HG03135 (cell line): ENCODE results near the gene RTN4RL1.

Experiments
- ATAC-seq: cut with Tn5 transposase; IDR thresholded peaks from one replicate; pipeline ENCODE4 v1.9.1; 2021; ENCODE audit warnings: mild to moderate bottlenecking, moderate library complexity; ENCODE audit not compliant: unreplicated experiment

RTN4RL1 gene

DNA sequence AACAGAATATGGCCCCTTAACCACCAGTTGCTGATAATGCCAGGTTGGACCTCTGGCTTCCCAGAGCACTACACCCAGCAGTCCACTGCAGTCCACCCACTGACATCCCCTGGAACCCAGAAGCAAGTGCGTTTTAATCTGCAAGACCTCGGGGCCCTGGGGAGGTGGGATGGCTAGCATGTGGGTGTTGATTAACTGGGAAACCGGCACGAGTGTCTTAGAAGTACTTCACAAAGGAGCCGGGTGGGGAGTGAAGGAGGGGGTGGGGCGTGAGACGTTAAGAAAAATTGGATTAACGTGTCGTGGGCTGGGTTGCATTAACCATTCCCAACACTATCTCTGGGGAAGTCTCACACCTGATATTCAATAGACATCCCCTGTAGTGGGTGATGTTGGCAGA is 23.7 kb upstream of the RTN4RL1 start:
- ATAC-seq, result no peak

DNA sequence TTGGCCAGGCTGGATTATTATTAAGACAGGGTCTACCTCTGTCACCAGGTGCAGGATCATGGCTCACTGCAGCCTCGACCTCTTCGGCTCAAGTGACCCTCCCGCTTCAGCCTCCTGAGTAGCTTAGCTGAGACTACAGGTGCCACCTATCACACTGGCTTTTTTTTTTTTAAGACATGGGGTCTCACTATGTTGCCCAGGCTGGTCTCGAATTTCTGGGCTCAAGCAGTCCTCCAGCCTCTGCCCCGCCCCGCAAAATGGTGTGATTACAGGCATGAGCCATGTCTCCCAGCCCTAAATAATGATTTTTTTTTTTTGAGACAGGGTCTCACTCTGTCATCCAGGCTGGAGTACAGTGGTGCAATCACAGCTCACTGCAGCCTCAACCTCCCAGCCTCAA is 22.5 kb upstream of the RTN4RL1 start:
- ATAC-seq, result no peak

GRCh38 chr17:2044263-2044894 is 19.2 kb upstream of the RTN4RL1 start:
- ATAC-seq, result no peak

GRCh38 chr17:2043785-2044184 is 18.7 kb upstream of the RTN4RL1 start:
- ATAC-seq, result no peak

DNA sequence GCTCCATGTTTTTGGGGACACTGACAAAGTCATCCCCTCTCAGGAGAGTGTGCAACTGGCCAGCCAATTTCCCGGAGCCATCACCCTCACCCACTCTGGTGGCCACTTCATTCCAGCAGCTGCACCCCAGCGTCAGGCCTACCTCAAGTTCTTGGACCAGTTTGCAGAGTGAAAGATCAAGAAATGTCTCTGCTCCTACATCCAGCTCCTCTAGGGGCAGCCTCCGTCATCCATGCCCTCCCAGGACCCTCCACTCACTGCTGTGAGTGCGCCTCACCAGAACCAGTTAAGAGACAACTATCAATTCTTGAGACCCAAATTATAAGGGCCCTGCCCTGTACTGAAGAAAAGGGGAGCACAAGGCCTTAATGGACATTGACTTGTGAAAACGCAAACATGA is 17.8 kb upstream of the RTN4RL1 start:
- ATAC-seq, result no peak

DNA sequence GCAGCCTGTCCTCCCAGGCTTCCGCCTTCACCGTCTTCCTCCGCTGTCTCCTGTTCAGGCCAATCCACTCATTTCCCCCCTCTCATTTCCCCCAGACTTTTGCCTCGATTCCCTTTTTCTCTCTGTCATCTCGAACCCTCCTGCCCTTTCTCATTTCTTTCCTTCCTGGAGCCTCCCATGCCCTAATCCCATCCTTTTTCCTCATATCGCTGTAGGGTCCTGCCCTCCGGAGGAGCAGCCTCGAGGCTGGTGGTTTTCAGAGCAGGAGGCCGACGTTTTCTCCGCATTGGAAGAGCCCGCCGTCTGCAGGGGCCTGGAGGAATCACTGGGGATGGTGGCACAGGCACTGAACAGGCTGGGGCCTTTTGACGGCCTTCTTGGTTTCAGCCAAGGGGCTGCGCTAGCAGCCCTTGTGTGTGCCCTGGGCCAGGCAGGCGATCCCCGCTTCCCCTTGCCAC is 17.3 kb upstream of the RTN4RL1 start:
- no peak for ATAC-seq

DNA sequence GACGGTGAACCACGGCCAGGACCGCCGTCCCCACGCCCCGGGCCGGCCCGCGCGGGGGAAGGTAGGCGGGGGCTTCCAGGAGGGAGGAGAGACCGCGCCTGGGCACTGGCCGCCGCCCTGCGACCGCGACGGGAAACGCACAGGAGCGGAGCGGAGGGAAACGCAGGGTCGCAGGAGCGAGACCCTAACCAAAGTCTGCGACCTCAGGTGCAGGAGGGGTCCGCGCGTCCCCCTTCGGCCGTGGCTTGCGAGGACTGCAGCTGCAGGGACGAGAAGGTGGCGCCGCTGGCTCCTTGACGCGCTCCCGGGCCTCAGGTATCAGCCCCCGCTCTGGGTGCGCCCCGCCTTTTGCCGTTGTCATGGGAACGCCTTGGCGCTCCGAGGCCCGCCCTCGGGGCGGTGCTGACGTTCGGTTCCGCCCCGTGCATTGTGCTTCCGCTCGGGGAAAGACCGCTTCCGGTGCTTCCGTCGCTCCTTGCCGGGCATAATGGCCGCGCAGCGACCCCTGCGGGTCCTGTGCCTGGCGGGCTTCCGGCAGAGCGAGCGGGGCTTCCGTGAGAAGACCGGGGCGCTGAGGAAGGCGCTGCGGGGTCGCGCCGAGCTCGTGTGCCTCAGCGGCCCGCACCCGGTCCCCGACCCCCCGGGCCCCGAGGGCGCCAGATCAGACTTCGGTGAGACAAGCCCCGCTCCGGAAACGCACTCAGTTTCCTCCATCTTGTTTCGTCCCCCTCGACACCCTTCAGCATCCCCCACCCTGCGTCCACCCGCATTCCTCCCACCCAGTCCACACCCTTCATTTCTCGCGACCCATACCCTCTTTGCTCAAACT is 16.6 kb upstream of the RTN4RL1 start, which contains the start of gene OVCA2:
Gene OVCA2 (plus strand): TSS at position 462 of the 829 bp plus-strand sequence. CDS start 26 bp downstream, at position 488.
- ATAC-seq, result peak; percentile 86

DNA sequence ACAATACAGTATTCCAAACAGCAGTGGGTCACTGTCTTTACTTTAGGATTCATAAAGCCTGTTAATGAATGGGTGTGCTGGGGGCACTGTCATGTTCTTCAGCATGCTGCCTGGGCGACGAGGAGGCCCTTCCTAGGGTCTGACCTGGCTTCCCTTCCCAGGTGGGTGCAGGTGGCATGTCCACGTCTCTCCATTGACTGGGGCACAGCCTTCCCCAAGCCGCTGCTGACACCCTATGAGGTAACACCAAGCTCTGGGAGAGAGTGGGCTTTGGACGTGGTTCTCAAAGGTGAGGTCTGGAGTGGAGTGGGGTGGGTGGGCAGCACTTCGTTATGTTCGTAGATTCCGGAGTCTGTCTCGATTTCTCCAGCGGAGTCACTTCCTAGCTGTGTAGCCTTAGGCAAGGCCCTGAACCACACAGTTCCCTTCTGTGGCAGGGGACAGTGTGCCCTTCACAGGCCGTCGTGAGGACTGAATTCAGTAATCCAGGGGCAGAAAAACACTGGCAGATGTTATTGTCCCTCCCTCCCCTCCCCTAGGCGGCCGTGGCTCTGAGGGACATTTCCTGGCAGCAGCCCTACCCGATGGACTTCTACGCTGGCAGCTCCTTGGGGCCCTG is 15.9 kb upstream of the RTN4RL1 start:
- ATAC-seq, result no peak

GRCh38 chr17:2040219-2040827 is 15.2 kb upstream of the RTN4RL1 start:
- no peak for ATAC-seq

DNA sequence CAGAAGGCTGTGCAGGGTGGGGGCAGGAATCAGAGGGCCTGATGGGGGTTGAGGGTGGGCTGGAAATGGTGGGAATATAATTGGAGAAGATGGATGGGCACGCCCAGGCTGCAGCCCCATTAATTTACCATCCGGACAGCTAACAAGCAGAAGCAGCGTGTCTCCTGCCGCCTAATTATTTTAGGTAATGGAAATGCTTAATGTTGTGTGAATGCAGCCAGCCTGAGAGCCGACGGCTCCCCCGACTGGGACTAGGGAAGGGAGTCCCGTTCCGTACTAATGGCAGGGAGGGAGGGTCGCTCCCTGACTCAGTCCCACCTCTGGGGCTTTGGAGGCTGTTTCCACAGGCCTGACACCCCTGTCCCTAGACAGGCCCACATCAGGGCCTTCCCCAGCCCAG is 12.0 kb upstream of the RTN4RL1 start:
- no peak for ATAC-seq

GRCh38 chr17:2035541-2036488 is 10.7 kb upstream of the RTN4RL1 start:
- ATAC-seq, result no peak

DNA sequence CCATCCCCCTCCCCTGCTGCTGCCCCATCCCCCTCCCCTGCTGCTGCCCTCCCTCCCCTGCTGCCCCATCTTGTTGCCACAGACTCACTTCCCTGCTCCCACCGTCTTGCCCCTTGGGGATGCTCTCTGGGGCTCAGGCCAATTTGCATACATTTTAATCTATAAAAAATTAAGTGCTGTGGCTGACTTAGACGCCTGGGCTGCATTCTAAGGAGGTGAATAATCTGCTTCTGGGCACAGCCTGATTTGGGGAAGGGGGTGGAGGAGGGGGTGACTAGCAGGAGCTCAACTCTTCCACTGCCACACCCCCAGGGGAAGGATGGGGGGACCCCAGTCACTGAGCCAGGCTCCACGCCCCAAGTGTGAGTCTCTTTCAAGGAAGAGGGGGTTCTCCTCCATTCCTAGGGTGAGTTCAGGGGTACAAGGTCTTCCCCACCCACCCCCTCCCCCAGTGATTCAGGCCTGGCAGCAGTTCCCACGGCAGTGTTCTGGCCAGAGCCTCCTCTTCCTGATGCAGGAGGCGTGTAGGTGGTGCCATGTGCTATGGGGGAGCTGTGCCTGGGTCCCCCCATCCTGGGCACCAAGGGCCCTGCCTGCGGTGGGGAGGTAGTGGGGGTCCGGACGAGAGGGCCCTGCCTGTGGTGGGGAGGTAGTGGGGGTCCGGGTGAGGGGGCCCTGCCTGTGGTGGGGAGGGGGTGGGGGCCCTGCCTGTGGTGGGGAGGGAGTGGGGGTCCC is 9.8 kb upstream of the RTN4RL1 start:
- no peak for ATAC-seq

DNA sequence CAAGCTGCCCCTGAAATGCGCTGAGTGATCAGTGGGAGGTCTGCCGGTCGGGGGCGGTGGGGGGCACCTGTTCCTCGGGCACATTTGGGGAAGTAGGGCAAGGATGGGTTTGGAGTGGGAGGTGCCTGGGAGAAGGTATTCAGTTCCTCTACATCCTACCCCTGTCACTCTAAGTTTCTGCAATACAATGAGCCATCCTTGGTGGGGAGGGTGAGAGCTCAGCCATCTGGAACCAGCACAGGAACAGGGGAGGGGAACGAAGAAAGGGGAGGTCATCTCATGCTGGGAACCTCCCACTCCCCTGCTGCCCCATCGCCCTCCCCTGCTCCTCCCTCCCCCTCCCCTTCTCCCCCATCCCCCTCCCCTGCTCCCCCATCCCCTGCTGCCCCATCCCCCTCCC is 9.0 kb upstream of the RTN4RL1 start:
- no peak for ATAC-seq

DNA sequence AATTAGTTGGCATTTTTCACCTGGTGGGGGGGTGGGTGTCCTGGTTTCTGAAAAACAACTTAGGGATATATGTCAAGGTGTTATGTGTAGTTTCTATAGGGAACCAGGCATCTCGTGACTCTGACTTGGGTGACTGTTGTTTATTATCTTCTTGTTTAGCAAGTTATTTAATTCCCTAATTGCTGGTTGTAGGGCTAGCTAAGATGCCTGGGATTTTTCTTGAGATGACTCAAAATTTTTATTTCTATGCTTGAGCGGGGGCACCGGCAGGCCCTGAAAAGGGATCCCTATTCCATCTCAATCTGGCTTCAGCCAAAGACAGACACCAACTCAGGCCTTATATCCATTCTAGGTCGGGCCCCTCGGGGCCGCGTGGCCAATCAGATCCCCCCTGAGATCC is 8.0 kb upstream of the RTN4RL1 start:
- ATAC-seq, result no peak

DNA sequence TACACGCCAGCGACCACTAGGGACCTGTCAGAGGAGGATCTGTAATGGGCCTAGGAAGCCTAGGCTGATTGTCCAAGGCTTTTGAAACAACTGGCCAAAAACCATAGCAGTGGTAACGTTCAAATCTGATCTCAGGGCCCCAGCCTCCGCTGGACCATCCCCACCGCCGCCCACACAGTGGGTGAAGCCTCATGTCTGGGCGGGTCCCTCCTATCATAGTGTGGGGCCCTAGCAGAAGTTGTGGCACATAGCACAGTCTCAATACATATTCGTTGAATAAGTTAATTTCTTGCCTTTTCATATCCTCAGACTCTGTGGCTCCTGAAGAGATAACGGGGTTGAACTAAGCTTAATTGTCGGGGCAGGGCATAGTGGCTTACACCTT is 5.6 kb upstream of the RTN4RL1 start:
- ATAC-seq, result no peak

GRCh38 chr17:2029911-2030778 is 5.0 kb upstream of the RTN4RL1 start, which contains the start of gene DPH1:
DPH1 (plus strand) TSS chr17:2030153; CDS start chr17:2030170, 17 bp downstream.
- ATAC-seq, result peak; percentile 64

DNA sequence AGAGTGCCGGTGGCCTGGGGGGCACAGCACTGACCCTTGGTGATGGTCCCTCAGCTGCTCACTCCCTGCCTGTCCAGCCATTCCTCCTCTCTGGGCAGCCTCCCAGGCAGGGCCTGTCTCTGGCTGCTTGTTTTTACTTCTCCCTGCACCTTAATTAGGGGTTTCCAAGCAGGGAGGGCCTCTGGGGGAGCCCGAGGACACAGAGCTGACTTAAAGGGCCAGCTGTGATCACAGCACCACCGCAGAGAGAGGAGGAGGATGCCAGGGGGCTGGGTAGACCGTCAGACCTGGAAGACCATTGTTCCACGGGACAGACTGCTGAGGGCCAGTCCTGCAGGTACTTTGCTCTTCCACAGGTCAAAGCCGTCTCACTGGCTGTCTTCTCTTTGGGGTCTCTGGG is 3.6 kb upstream of the RTN4RL1 start:
- ATAC-seq, result no peak

- no peak for ATAC-seq
Measured at GRCh38 chr17:2028234-2028614, 3.1 kb upstream of the RTN4RL1 start.
